Type B pancreatic cell (in vitro differentiated cells): Measurements from ENCODE around the gene NAA60. TPM values are rescaled to one million over a fixed set of nuclear protein-coding genes. Genes with fewer than 3 reads are reported as not detected.
"Not testable (repeated sequence)": the region's sequence is repeated elsewhere in the genome, so short reads cannot be mapped to it uniquely, and the experiment has no call there.

ENCODE experiments used
- DNase-seq: peaks from one replicate; pipeline ENCODE4 v3.0.0; 2021; ENCODE audit warnings: mixed read lengths; ENCODE audit not compliant: unreplicated experiment; ENCODE audit errors: extremely low spot score
- H3K27ac Mint-ChIP-seq: 2 replicates; pipeline ENCODE4 v1.8.0; 2021; ENCODE audit warnings: mild to moderate bottlenecking, mixed read lengths
- H3K27me3 Mint-ChIP-seq: 2 replicates; pipeline ENCODE4 v1.8.0; 2021; ENCODE audit warnings: mixed read lengths
- H3K36me3 Mint-ChIP-seq: 2 replicates; pipeline ENCODE4 v1.8.0; 2021; ENCODE audit warnings: mixed read lengths
- H3K4me1 Mint-ChIP-seq: one replicate; pipeline ENCODE4 v1.8.0; 2021; ENCODE audit warnings: mixed read lengths; ENCODE audit not compliant: unreplicated experiment
- H3K4me3 Mint-ChIP-seq: 2 replicates; pipeline ENCODE4 v1.8.0; 2021; ENCODE audit warnings: mild to moderate bottlenecking, mixed read lengths
- H3K9me3 Mint-ChIP-seq: 2 replicates; pipeline ENCODE4 v1.8.0; 2021; ENCODE audit warnings: mixed read lengths
- total RNA-seq: library from RNA; stranded (reverse); gene quantifications from 2 replicates; pipeline ENCODE4 v1.2.1, GENCODE V29; 2021; ENCODE audit warnings: low replicate concordance
- TF ChIP-seq, protein P1 (sequence below): fragments of 200-600 bp; sonication (generic); conservative IDR thresholded peaks from 2 replicates; pipeline ENCODE4 v1.5.0; 2021; ENCODE audit warnings: antibody characterized with exemption, mild to moderate bottlenecking

The NAA60 gene
- total RNA-seq, 1 donor from 2014 or later: 51.1 TPM

DNA sequence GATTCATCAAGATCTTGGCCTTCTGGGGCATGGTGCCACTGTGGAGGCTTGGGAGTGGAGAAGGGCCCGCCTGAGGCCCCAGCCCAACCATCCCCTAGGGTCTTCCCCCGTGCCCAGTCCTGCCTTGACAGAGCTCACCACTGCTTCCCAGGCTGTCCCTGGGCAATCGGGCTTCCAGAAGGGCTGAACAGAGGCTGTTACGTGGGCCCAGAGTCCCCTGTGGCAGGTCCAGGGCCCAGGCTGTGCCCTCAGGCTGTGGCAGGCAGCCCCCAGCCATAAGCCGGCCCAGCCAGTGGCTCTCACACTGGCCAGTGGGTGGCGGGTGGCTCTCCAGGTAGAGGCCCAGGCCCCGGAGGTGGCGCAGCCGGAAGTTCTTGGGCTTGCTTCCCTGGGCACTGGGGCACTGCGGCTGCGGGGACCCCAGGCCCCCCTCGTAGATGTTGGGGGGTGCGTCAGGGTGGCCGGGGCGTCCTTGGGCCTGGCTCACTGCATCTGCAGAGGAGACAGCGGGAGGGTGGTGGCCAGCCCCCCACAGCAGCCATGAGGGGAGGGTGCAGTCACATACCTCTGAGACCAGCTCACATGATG, 51.0 kb downstream of the NAA60 start:
- no peak for DNase-seq
- Mint-ChIP-seq H3K4me3 (no peak overlapping the region), H3K27ac (no peak overlapping the region), H3K36me3 (no peaks in the 10 kb centered on the region), H3K9me3 (no peaks in the 10 kb centered on the region), H3K4me1 (no peaks in the 10 kb centered on the region), H3K27me3 (peaks cover 2% of the 10 kb centered on the region)
- TF ChIP-seq, protein P1, sequence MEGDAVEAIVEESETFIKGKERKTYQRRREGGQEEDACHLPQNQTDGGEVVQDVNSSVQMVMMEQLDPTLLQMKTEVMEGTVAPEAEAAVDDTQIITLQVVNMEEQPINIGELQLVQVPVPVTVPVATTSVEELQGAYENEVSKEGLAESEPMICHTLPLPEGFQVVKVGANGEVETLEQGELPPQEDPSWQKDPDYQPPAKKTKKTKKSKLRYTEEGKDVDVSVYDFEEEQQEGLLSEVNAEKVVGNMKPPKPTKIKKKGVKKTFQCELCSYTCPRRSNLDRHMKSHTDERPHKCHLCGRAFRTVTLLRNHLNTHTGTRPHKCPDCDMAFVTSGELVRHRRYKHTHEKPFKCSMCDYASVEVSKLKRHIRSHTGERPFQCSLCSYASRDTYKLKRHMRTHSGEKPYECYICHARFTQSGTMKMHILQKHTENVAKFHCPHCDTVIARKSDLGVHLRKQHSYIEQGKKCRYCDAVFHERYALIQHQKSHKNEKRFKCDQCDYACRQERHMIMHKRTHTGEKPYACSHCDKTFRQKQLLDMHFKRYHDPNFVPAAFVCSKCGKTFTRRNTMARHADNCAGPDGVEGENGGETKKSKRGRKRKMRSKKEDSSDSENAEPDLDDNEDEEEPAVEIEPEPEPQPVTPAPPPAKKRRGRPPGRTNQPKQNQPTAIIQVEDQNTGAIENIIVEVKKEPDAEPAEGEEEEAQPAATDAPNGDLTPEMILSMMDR: no peak

DNA sequence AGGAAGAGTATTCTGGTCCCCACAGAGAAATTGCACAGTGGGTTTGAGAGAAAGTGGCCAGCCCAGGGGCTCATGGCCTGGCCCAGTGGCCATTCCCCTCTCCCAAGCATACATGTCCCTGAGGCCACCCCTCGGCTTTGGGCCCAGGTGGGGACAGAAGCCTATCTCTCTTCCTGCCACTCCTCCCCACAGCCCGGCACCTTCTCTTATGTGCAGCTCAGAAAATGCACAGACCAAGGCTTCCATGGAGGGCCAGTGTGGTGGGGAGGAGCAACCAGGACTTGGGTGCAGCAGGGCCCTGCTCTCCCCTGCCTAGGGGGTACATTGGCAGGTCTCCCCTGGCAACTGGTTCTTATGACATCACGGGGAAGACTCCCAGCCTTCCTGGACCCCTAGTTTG, 51.7 kb downstream of the NAA60 start, which contains the start of gene C16orf90:
Gene C16orf90 (minus strand): TSS at position 314 of the 400 bp plus-strand sequence. CDS start 68 bp downstream, at position 246.
- Mint-ChIP-seq H3K4me1 (no peaks in the 10 kb centered on the region), H3K36me3 (no peaks in the 10 kb centered on the region), H3K27ac (no peak within 1 kb of the TSS), H3K27me3 (peaks cover 3% of the 10 kb centered on the region), H3K9me3 (no peaks in the 10 kb centered on the region), H3K4me3 (no peak within 1 kb of the TSS)
- no peak for DNase-seq
- TF ChIP-seq, protein P1: no peak

DNA sequence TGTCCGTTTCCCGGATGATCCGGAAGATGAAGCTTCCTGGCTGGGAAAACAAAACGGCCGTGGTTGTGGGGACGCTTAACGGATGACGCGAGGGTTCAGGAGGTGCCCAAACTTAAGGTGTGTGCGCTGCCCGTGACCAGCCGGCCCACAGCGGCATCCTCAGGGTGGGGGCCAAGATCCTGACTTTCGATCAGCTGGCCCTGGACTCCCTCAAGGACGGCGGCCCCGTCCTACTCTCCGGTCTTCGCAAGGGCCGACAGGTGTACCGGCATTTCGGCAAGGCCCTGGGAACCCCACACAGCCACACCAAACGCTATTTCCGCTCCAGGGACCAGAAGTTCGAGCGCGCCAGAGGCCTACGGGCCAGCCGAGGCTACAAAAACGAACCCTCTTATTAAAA, 52.9 kb downstream of the NAA60 start:
- TF ChIP-seq, protein P1: no peak
- H3K27me3 Mint-ChIP-seq: peaks cover 3% of the 10 kb centered on the region
- DNase-seq: no peak
- peaks cover 9% of the 10 kb centered on the region for H3K4me1 Mint-ChIP-seq
- no peaks in the 10 kb centered on the region for H3K9me3 Mint-ChIP-seq
- no peak overlapping the region for H3K4me3 Mint-ChIP-seq
- H3K27ac Mint-ChIP-seq: no peak overlapping the region
- H3K36me3 Mint-ChIP-seq: no peaks in the 10 kb centered on the region

DNA sequence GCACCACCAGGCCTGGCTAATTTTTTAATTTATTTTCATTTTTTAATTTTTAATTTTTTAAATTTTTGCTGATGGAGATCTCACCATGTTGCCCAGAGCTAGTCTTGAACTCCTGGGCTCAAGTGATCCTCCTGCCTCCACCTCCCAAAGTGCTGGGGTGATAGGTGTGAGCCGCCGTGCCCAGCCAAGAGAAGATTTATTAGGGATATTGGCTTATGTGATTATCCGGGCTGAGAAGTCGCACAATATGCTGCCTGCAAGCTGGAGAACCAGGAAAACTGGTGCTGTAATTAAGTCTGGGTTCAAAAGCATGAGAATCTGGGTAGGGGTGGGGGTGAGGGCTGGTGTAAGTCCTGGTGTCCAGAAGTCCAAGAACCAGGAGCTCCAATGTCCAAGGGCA, 54.3 kb downstream of the NAA60 start:
- DNase-seq: no peak
- Mint-ChIP-seq H3K36me3 (no peaks in the 10 kb centered on the region), H3K4me3 (no peak overlapping the region), H3K9me3 (no peaks in the 10 kb centered on the region), H3K4me1 (peaks cover 21% of the 10 kb centered on the region), H3K27ac (no peak overlapping the region), H3K27me3 (peaks cover 3% of the 10 kb centered on the region)
- TF ChIP-seq, protein P1: no peak

DNA sequence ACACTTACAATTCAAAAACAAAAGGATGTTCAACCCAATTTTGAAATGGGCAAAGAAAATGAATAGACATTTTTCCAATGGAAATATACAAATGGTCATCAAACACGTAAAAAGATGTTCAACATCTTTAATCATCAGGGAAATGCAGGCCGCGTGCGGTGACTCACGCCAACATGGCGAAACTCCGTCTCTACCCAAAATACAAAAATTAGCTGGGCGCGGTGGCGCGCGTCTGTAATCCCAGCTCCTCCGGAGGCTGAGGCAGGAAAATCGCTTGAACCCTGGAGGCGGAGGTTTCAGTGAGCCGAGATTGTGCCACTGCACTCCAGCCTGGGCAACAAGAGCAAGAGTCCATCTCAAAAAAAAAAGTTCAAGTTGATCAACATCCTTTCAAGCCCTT, 55.5 kb downstream of the NAA60 start:
- Mint-ChIP-seq H3K36me3 (no peaks in the 10 kb centered on the region), H3K4me3 (no peak overlapping the region), H3K9me3 (no peaks in the 10 kb centered on the region), H3K4me1 (peaks cover 25% of the 10 kb centered on the region), H3K27ac (no peak overlapping the region), H3K27me3 (peaks cover 3% of the 10 kb centered on the region)
- TF ChIP-seq, protein P1: no peak
- DNase-seq: no peak

DNA sequence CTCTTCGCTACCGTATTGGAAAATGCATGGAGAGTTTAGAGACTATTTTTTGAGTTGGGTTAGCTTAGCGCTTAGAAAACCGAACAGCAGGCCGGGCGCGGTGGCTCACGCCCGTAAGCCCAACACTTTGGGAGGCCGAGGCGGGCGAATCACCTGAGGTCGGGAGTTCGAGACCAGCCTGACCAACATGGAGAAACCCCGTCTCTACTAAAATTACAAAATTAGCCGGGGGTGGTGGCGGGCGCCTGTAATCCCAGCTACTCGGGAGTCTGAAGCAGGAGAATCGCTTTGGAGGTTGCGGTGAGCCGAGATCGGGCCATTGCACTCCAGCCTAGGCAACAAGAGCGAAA, 57.9 kb downstream of the NAA60 start:
- Mint-ChIP-seq H3K27ac (peak overlapping the region; percentile 85), H3K4me3 (peak overlapping the region; percentile 93), H3K4me1 (peaks cover 25% of the 10 kb centered on the region)
- not testable (repeated sequence) for H3K36me3 Mint-ChIP-seq, H3K27me3 Mint-ChIP-seq, H3K9me3 Mint-ChIP-seq, DNase-seq
